Tibial nerve (tissue), 4 donors: Measurements from ENCODE around the gene ALKBH1.
"Not testable (repeated sequence)": the region's sequence is repeated elsewhere in the genome, so short reads cannot be mapped to it uniquely, and the experiment has no call there.

ENCODE experiments used
- EP300 ChIP-seq, 2 donors: sonication (generic); formaldehyde crosslinking; IDR thresholded peaks; one replicate each; pipeline ENCODE4 v1.6.1; 2017; ENCODE audit warnings: antibody characterized with exemption in 2 of 2, mild to moderate bottlenecking in 1 of 2
- POLR2A ChIP-seq, 2 donors: fragments of 450-650 bp; IDR thresholded peaks; one replicate each; pipeline ENCODE4 v1.6.1; 2017; ENCODE audit warnings: antibody characterized with exemption in 2 of 2, mild to moderate bottlenecking in 2 of 2, moderate library complexity in 2 of 2
- TF ChIP-seq, protein P1 (sequence below), 5 experiments: fragments of 200-600 bp in 3 of 5; fragments of 450-650 bp in 2 of 5; sonication (generic) in 3 of 5; IDR thresholded peaks; one replicate each; pipeline ENCODE4 v1.5.1; 2016 to 2019; ENCODE audit warnings: antibody characterized with exemption in 5 of 5, mild to moderate bottlenecking in 3 of 5, moderate library complexity in 2 of 5

DNA sequence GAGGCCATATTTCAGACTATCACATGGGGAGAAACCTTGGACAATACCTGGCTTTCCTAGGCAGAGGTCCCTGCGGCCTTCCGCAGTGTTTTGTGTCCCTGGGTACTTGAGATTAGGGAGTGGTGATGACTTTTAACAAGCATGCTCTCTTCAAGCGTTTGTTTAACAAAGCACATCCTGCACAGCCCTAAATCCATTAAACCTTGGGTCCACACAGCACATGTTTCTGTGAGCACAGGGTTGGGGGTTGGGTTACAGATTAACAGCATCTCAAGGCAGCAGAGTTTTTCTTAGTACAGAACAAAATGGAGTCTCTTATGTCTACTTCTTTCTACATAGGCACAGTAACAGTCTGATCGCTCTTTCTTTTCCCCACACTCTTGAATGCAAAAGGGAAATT lies 72.0 kb downstream of the ALKBH1 start:
- TF ChIP-seq, protein P1, sequence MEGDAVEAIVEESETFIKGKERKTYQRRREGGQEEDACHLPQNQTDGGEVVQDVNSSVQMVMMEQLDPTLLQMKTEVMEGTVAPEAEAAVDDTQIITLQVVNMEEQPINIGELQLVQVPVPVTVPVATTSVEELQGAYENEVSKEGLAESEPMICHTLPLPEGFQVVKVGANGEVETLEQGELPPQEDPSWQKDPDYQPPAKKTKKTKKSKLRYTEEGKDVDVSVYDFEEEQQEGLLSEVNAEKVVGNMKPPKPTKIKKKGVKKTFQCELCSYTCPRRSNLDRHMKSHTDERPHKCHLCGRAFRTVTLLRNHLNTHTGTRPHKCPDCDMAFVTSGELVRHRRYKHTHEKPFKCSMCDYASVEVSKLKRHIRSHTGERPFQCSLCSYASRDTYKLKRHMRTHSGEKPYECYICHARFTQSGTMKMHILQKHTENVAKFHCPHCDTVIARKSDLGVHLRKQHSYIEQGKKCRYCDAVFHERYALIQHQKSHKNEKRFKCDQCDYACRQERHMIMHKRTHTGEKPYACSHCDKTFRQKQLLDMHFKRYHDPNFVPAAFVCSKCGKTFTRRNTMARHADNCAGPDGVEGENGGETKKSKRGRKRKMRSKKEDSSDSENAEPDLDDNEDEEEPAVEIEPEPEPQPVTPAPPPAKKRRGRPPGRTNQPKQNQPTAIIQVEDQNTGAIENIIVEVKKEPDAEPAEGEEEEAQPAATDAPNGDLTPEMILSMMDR (IDR thresholded peaks at IDR 0.05), result not testable (repeated sequence)
- TF ChIP-seq EP300, POLR2A (IDR thresholded peaks at IDR 0.05): not testable (repeated sequence)
